Memory B cell (primary cell): ENCODE results near the gene ARL14EP.

ENCODE experiments used
- ATAC-seq: fragments of 150-1000 bp; cut with Tn5 transposase; 2 replicates; pipeline ENCODE4 v1.10.0; 2021; ENCODE audit warnings: low read depth, mild to moderate bottlenecking, moderate library complexity
- DNase-seq, 2 donors: peaks; one replicate each; pipeline ENCODE4 v3.0.0; 2022; ENCODE audit warnings: low spot score in 2 of 2
- H3K27ac Mint-ChIP-seq: one replicate; pipeline ENCODE4 v1.8.0; 2022; ENCODE audit warnings: mild to moderate bottlenecking, moderate library complexity, mixed read lengths
- H3K27me3 Mint-ChIP-seq: one replicate; pipeline ENCODE4 v1.8.0; 2022; ENCODE audit warnings: mixed read lengths
- H3K36me3 Mint-ChIP-seq: one replicate; pipeline ENCODE4 v1.8.0; 2022; ENCODE audit warnings: mild to moderate bottlenecking, mixed read lengths
- H3K4me1 Mint-ChIP-seq: one replicate; pipeline ENCODE4 v1.8.0; 2022; ENCODE audit warnings: mixed read lengths
- H3K4me3 Mint-ChIP-seq: one replicate; pipeline ENCODE4 v1.8.0; 2022; ENCODE audit warnings: mild to moderate bottlenecking, moderate library complexity, mixed read lengths
- H3K9me3 Mint-ChIP-seq: one replicate; pipeline ENCODE4 v1.8.0; 2022; ENCODE audit warnings: mixed read lengths

The ARL14EP gene

DNA sequence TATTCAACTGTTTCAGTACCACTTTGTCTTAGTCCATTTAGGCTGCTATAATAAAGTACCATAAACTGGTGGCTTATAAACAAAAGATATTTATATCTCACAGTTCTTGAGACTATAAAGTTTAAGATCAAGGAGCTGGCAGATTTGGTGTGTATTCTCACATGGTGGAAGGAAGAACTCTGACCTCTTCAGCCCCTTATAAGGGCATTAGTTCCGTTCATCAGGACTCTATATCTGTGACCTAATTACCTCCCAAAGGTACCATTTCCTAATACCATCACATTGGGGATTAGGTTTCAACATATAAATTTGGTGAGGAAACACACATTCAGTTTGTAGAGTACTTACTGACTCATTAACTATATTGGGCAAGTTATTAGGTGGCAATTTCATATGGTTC, 10.7 kb upstream of the ARL14EP start:
- no peak for DNase-seq
- Mint-ChIP-seq H3K36me3 (peaks cover 2% of the 10 kb centered on the region), H3K4me1 (no peaks in the 10 kb centered on the region), H3K27ac (no peak overlapping the region), H3K27me3 (peaks cover 6% of the 10 kb centered on the region), H3K9me3 (peaks cover 5% of the 10 kb centered on the region), H3K4me3 (no peak overlapping the region)
- no peak for ATAC-seq

GRCh38 chr11:30313580-30313979, 9.3 kb upstream of the ARL14EP start:
- H3K4me1 Mint-ChIP-seq, result no peaks in the 10 kb centered on the region
- H3K27ac Mint-ChIP-seq, result no peak overlapping the region
- H3K9me3 Mint-ChIP-seq, result peaks cover 5% of the 10 kb centered on the region
- peaks cover 8% of the 10 kb centered on the region for H3K27me3 Mint-ChIP-seq
- H3K4me3 Mint-ChIP-seq, result no peak overlapping the region
- DNase-seq, result no peak
- ATAC-seq, result no peak
- H3K36me3 Mint-ChIP-seq, result peaks cover 2% of the 10 kb centered on the region

DNA sequence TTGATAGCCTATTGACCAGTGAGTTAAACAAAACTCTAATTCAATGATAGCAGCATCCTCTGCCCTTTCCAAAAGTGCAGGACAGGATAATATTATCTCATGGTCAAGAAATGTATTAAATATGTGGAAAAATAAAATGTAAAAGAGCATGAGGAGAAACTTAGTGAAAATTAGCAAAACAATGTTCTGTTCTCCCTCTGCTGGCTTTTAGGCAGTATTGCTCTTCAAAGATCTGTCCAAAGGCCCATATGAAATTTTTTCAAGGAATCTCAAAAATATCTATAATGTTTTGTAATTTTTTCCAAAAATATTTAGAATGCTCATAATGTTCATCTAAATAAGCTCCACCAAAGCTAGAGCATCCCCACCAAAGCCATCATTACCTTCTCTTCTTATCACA, 8.3 kb upstream of the ARL14EP start:
- no peak overlapping the region for H3K27ac Mint-ChIP-seq
- H3K4me1 Mint-ChIP-seq, result no peaks in the 10 kb centered on the region
- H3K36me3 Mint-ChIP-seq, result peaks cover 2% of the 10 kb centered on the region
- DNase-seq, result no peak
- ATAC-seq, result no peak
- H3K4me3 Mint-ChIP-seq, result no peak overlapping the region
- peaks cover 7% of the 10 kb centered on the region for H3K27me3 Mint-ChIP-seq
- peaks cover 5% of the 10 kb centered on the region for H3K9me3 Mint-ChIP-seq

DNA sequence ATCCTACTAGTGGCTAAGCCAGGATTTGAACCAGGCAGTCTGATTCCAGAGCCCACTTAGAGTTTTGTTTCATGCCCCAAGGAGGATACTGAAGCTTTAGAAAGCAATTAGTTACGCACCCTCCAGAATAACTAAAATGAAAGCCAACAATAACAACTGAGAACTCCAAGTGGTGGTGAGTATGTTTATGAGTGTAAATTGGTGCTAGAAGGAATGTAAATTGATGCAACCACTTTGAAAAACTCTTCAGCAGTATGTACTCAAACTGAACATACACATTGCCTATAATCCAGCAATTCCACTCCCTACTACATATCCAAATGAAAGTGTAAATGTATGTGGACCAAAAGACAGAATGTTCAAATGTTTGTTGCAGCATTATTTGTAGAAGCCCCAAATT, 6.7 kb upstream of the ARL14EP start:
- DNase-seq (no peak), ATAC-seq (no peak)
- Mint-ChIP-seq H3K27ac (no peak overlapping the region), H3K27me3 (peaks cover 4% of the 10 kb centered on the region), H3K4me3 (no peak overlapping the region), H3K9me3 (peaks cover 1% of the 10 kb centered on the region), H3K4me1 (no peaks in the 10 kb centered on the region), H3K36me3 (no peaks in the 10 kb centered on the region)

GRCh38 chr11:30317030-30317429, 5.9 kb upstream of the ARL14EP start:
- H3K27ac Mint-ChIP-seq, result no peak overlapping the region

GRCh38 chr11:30321321-30321720, 1.6 kb upstream of the ARL14EP start:
- H3K27ac Mint-ChIP-seq, result no peak overlapping the region
- peaks cover 4% of the 10 kb centered on the region for H3K27me3 Mint-ChIP-seq
- H3K36me3 Mint-ChIP-seq, result peaks cover 2% of the 10 kb centered on the region
- H3K9me3 Mint-ChIP-seq, result no peaks in the 10 kb centered on the region
- H3K4me1 Mint-ChIP-seq, result peaks cover 25% of the 10 kb centered on the region
- ATAC-seq, result no peak
- no peak overlapping the region for H3K4me3 Mint-ChIP-seq
- no peak for DNase-seq

More at GRCh38 chr11:30317030-30317429, 5.9 kb upstream of the ARL14EP start:
- no peaks in the 10 kb centered on the region for H3K9me3 Mint-ChIP-seq
- no peaks in the 10 kb centered on the region for H3K4me1 Mint-ChIP-seq
- H3K4me3 Mint-ChIP-seq, result no peak overlapping the region
- H3K27me3 Mint-ChIP-seq, result peaks cover 4% of the 10 kb centered on the region
- ATAC-seq (no peak), DNase-seq (no peak)
- H3K36me3 Mint-ChIP-seq, result no peaks in the 10 kb centered on the region

DNA sequence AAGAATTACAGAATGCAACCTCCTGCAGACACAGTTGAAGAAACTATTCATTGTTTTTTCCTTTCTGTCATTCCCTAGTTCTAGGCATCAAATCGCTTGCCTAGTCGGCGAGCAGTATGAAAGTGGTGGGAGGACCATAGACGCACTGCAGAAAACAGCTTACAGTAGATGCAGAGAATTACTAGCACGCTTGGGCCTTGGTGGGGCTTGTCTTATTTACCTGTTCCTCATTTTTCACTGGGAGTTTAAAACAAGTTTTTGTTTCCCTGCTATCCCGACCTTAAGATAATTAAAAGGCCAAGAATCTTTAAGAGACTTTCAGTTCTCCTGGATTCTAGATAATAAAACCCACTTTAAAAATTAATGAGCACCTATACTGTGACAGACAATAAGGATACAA, 713 bp upstream of the ARL14EP start:
- H3K36me3 Mint-ChIP-seq, result peaks cover 5% of the 10 kb centered on the region
- DNase-seq (no peak), ATAC-seq (no peak)
- H3K9me3 Mint-ChIP-seq, result no peaks in the 10 kb centered on the region
- peaks cover 4% of the 10 kb centered on the region for H3K27me3 Mint-ChIP-seq
- H3K27ac Mint-ChIP-seq, result peak overlapping the region; percentile 99
- peak overlapping the region; percentile 99 for H3K4me3 Mint-ChIP-seq
- H3K4me1 Mint-ChIP-seq, result peaks cover 27% of the 10 kb centered on the region

- DNase-seq, result no peak
- Mint-ChIP-seq H3K9me3 (no peaks in the 10 kb centered on the region), H3K36me3 (peaks cover 10% of the 10 kb centered on the region), H3K4me1 (peaks cover 33% of the 10 kb centered on the region), H3K4me3 (peak overlapping the region; percentile 43), H3K27ac (peak overlapping the region; percentile 81), H3K27me3 (no peaks in the 10 kb centered on the region)
- ATAC-seq, result no peak
Observed at GRCh38 chr11:30326114-30326778, 3.3 kb downstream of the ARL14EP start.

DNA sequence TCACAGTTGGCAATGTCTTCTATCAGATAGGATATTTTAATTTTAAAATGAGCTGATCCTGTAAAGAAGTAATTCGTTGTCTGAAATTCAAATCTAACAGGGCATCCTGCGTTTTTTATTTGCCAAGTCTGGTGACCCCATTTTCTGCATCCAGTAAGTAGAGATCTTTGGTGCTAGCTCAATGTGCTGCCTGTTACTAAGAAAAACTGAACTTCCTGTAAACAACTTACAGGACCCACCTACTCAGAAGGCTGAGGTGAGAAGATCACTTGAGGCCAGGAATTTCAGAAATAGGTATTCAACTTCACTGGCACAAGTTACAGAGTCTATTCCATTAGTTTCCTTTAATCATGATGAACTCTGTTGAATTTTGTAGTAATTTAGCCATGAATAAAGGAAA, 4.0 kb downstream of the ARL14EP start:
- no peaks in the 10 kb centered on the region for H3K27me3 Mint-ChIP-seq
- H3K27ac Mint-ChIP-seq, result peak overlapping the region; percentile 81
- peak overlapping the region; percentile 3 for H3K4me3 Mint-ChIP-seq
- H3K36me3 Mint-ChIP-seq, result peaks cover 12% of the 10 kb centered on the region
- ATAC-seq, result no peak
- peaks cover 33% of the 10 kb centered on the region for H3K4me1 Mint-ChIP-seq
- no peaks in the 10 kb centered on the region for H3K9me3 Mint-ChIP-seq
- no peak for DNase-seq

DNA sequence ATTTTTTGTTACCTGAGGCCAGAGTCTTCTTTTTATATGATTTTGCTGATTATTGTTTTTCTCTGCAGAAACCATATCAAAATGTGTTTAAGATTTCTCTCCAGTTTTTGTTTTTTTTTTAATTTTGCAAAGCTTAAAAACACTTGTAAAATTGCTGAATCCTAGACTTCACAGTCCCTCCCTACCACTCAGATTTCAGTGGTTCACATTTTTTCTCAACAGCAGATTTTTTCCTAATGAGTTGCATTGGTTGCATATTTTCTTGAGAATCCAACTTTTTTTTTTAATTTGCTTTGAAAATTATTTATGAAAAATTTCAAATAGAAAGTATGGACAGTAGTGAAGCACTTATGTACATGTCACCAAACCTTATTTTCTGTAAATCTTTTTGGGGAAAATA, 5.8 kb downstream of the ARL14EP start:
- no peaks in the 10 kb centered on the region for H3K27me3 Mint-ChIP-seq
- no peaks in the 10 kb centered on the region for H3K9me3 Mint-ChIP-seq
- peaks cover 27% of the 10 kb centered on the region for H3K4me1 Mint-ChIP-seq
- DNase-seq (no peak), ATAC-seq (no peak)
- peaks cover 16% of the 10 kb centered on the region for H3K36me3 Mint-ChIP-seq
- no peak overlapping the region for H3K4me3 Mint-ChIP-seq
- H3K27ac Mint-ChIP-seq, result no peak overlapping the region

- H3K36me3 Mint-ChIP-seq, result peaks cover 20% of the 10 kb centered on the region
- H3K9me3 Mint-ChIP-seq, result no peaks in the 10 kb centered on the region
- H3K27me3 Mint-ChIP-seq, result no peaks in the 10 kb centered on the region
- no peak overlapping the region for H3K4me3 Mint-ChIP-seq
- peak overlapping the region; percentile 59 for H3K27ac Mint-ChIP-seq
- ATAC-seq, result no peak
- H3K4me1 Mint-ChIP-seq, result peaks cover 24% of the 10 kb centered on the region
- no peak for DNase-seq
Observed at GRCh38 chr11:30329150-30329940, 6.4 kb downstream of the ARL14EP start.

DNA sequence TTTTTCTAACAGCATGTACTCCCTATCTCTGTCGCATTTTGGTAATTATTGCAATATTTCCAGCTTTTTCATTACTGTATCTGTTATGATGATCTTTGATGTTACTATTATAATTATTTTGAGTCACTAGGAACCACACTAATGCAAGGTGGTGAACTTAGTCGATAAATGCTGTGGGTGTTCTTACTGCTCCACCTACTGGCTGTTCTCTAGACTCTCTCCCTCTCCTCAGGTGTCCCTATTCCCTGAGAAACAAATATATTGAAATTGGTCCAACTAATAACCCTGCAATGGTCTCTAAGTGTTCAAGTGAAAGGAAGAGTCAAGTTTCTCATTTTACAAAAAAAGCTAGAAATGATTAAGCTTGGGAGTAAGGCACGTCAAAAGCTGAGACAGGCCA, 10.5 kb downstream of the ARL14EP start:
- H3K4me1 Mint-ChIP-seq, result peaks cover 10% of the 10 kb centered on the region
- peak overlapping the region; percentile 83 for H3K27ac Mint-ChIP-seq
- no peaks in the 10 kb centered on the region for H3K9me3 Mint-ChIP-seq
- no peak overlapping the region for H3K4me3 Mint-ChIP-seq
- no peaks in the 10 kb centered on the region for H3K27me3 Mint-ChIP-seq
- peaks cover 36% of the 10 kb centered on the region for H3K36me3 Mint-ChIP-seq
- peak; percentile 59 for ATAC-seq
- no peak for DNase-seq

DNA sequence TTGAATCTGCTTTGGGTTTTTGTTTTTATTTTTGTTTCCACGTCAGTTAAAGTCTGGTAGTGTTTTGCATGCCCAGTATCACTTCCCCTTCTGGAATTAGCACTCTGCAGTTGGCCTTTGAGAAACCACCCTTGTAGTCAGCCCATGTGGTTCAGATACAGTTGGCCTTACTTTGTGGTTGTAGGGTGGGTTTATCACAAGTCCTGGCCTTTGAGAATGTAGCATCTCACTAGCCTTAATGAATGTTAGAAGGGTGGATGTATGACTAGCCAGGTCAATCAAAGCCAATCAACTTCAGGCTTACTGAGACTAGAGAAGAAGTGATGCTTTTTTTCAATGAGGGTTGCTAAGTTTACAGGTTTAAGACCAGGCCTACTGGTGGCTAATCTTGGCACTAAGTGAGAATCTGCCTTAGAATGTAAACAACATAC, 19.8 kb downstream of the ARL14EP start:
- Mint-ChIP-seq H3K27ac (peak overlapping the region; percentile 93), H3K27me3 (no peaks in the 10 kb centered on the region), H3K9me3 (peaks cover 1% of the 10 kb centered on the region), H3K36me3 (peaks cover 4% of the 10 kb centered on the region), H3K4me1 (peaks cover 17% of the 10 kb centered on the region), H3K4me3 (peak overlapping the region; percentile 43)
- peak; percentile 27 to 59 for DNase-seq
- peak; percentile 95 for ATAC-seq

GRCh38 chr11:30344085-30344484, 21.2 kb downstream of the ARL14EP start:
- Mint-ChIP-seq H3K36me3 (peaks cover 2% of the 10 kb centered on the region), H3K27me3 (no peaks in the 10 kb centered on the region), H3K9me3 (peaks cover 1% of the 10 kb centered on the region), H3K4me1 (peaks cover 17% of the 10 kb centered on the region), H3K27ac (peak overlapping the region; percentile 93), H3K4me3 (no peak overlapping the region)
- ATAC-seq, result peak; percentile 37
- no peak for DNase-seq
